Liver (tissue), 9 donors: ENCODE results near the gene GPR161. TPM values are rescaled to one million over a fixed set of nuclear protein-coding genes. Genes with fewer than 3 reads are reported as not detected.

Experiments used
- DNase-seq: peaks from one replicate; pipeline ENCODE4 v3.0.0-alpha.2; 2017; ENCODE audit warnings: low spot score
- H3K27ac ChIP-seq, 2 donors: one replicate each; pipeline ENCODE4 v1.7.0; 2013; ENCODE audit warnings: inconsistent platforms in 2 of 2, low read length in 2 of 2, control low read depth in 1 of 2, low read depth in 1 of 2, mild to moderate bottlenecking in 1 of 2
- H3K27me3 ChIP-seq, 4 donors: one replicate each; pipeline versions ENCODE4 v1.6.1 to v1.7.0; 2013; ENCODE audit warnings: low read length in 3 of 4, inconsistent platforms in 1 of 4, mild to moderate bottlenecking in 1 of 4, moderate library complexity in 1 of 4; ENCODE audit not compliant: control insufficient read depth in 4 of 4, insufficient read depth in 4 of 4
- H3K36me3 ChIP-seq, 4 donors: one replicate each; pipeline versions ENCODE4 v1.6.1 to v1.7.0; 2013; ENCODE audit warnings: low read length in 3 of 4, mild to moderate bottlenecking in 3 of 4, low read depth in 1 of 4, moderate library complexity in 1 of 4; ENCODE audit not compliant: control insufficient read depth in 4 of 4, insufficient read depth in 3 of 4
- H3K4me1 ChIP-seq, 4 donors: one replicate each; pipeline versions ENCODE4 v1.6.1 to v1.7.0; 2013; ENCODE audit warnings: low read length in 3 of 4, mild to moderate bottlenecking in 3 of 4, moderate library complexity in 1 of 4; ENCODE audit not compliant: control insufficient read depth in 4 of 4, insufficient read depth in 4 of 4
- H3K4me3 ChIP-seq, 3 donors: one replicate each; pipeline versions ENCODE4 v1.6.1 to v1.7.0; 2013; ENCODE audit warnings: low read length in 3 of 3, control low read depth in 1 of 3, low read depth in 1 of 3, mild to moderate bottlenecking in 1 of 3
- H3K9ac ChIP-seq, 2 donors: one replicate each; pipeline ENCODE4 v1.7.0; 2013; ENCODE audit warnings: low read length in 2 of 2, mild to moderate bottlenecking in 2 of 2, moderate library complexity in 2 of 2, control low read depth in 1 of 2, low read depth in 1 of 2
- H3K9me3 ChIP-seq, 4 donors: one replicate each; pipeline versions ENCODE4 v1.6.1 to v1.7.0; 2013; ENCODE audit warnings: low read length in 3 of 4; ENCODE audit not compliant: control insufficient read depth in 4 of 4
- CTCF ChIP-seq: fragments of 150-350 bp; IDR thresholded peaks from 2 replicates; pipeline ENCODE4 v1.5.1; 2017; ENCODE audit warnings: improper control_type of control experiment, low read depth, low read length; ENCODE audit not compliant: missing input control
- EGR1 ChIP-seq, 2 donors: IDR thresholded peaks; 2 replicates each; pipeline ENCODE4 v1.6.1; 2016 to 2018; ENCODE audit warnings: antibody characterized with exemption in 2 of 2, low read depth in 2 of 2
- FOXA2 ChIP-seq: IDR thresholded peaks from 2 replicates; pipeline ENCODE4 v1.6.1; 2016; ENCODE audit warnings: antibody characterized with exemption
- HNF4A ChIP-seq, 2 donors: conservative IDR thresholded peaks; 2 replicates each; pipeline ENCODE4 v1.6.1; 2016; ENCODE audit warnings: antibody characterized with exemption in 2 of 2, mild to moderate bottlenecking in 2 of 2
- HNF4G ChIP-seq: IDR thresholded peaks from 2 replicates; pipeline ENCODE4 v1.6.1; 2016; ENCODE audit warnings: antibody characterized with exemption
- JUND ChIP-seq, 2 donors: IDR thresholded peaks; 2 replicates each; pipeline ENCODE4 v1.6.1; 2016; ENCODE audit warnings: antibody characterized with exemption in 2 of 2
- NR2F2 ChIP-seq: IDR thresholded peaks from 2 replicates; pipeline ENCODE4 v1.6.1; 2016; ENCODE audit warnings: antibody characterized with exemption
- RAD21 ChIP-seq, 2 donors: IDR thresholded peaks; 2 replicates each; pipeline ENCODE4 v1.6.1; 2016; ENCODE audit warnings: antibody characterized with exemption in 2 of 2, mild to moderate bottlenecking in 2 of 2
- RXRA ChIP-seq, 2 donors: IDR thresholded peaks; 2 replicates each; pipeline ENCODE4 v1.6.1; 2017 to 2018; ENCODE audit warnings: antibody characterized with exemption in 2 of 2, mild to moderate bottlenecking in 1 of 2
- TAF1 ChIP-seq: conservative IDR thresholded peaks from 2 replicates; pipeline ENCODE4 v1.6.1; 2016; ENCODE audit warnings: antibody characterized with exemption, mild to moderate bottlenecking
- YY1 ChIP-seq: IDR thresholded peaks from 2 replicates; pipeline ENCODE4 v1.6.1; 2016; ENCODE audit warnings: antibody characterized with exemption, mild to moderate bottlenecking
- WGBS: extraction: QIAGEN DNeasy Blood & Tissue Kit; methylation state at CpG from one replicate; pipeline ENCODE4 v1.1.7; 2013; 5-methylcytosine and 5-hydroxymethylcytosine counted together
- polyA plus RNA-seq, 2 donors: library from polyadenylated mRNA; stranded (reverse) in 1 of 2; unstranded in 1 of 2; fragments of 200-250 nt in 1 of 2; fragments of >200 nt in 1 of 2; fragmentation: Nextera tagmentation in 1 of 2; extraction: Ambion mirVana in 1 of 2; gene quantifications; one replicate each; pipeline versions ENCODE4 v1.2.1 to v1.2.3, GENCODE V29; 2013 to 2015
- total RNA-seq, 2 donors: library from RNA; depleted of rRNA; stranded (reverse); fragments of >200 nt; gene quantifications; one replicate each; pipeline ENCODE4 v1.2.3, GENCODE V29; 2014
- TF ChIP-seq, protein P1 (sequence below): IDR thresholded peaks from 2 replicates; pipeline ENCODE4 v1.6.1; 2016; ENCODE audit warnings: antibody characterized with exemption
- TF ChIP-seq, protein P2 (sequence below): IDR thresholded peaks from 2 replicates; pipeline ENCODE4 v1.6.1; 2016; ENCODE audit warnings: antibody characterized with exemption
- TF ChIP-seq, protein P3 (sequence below): IDR thresholded peaks from 2 replicates; pipeline ENCODE4 v1.6.1; 2016; ENCODE audit warnings: antibody characterized with exemption, mild to moderate bottlenecking
- donor health status: healthy.
- donor health status: healthy.
- donor health status: healthy.
- donor health status: healthy.
- donor health status: healthy.

Gene GPR161
- total and polyA plus RNA-seq, 4 donors: 0.33 to 1.1 (median 0.73) TPM

DNA sequence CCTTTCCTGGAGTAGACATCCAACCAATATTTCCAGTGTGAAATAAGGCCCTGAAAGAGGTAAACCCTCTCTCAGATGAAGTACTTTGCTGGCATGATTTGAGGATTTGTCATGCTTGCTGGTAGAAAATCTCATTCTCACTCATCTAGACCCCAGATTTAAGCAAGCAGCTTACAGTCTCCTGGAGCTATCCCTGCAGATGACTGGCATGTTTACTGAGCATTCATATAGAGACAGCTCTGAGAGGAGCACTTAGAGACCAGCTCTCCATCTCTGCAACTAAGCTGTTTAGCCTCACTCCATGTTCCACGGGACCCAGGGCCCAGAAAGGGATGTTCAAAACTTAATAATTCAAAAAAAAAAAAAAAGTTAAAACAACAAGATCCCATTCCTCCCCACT is 34.2 kb downstream of the GPR161 start:
- TF ChIP-seq HNF4G: no peak
- no peak overlapping the region for H3K4me3 ChIP-seq
- no peaks in the 10 kb centered on the region for H3K36me3 ChIP-seq
- no peak overlapping the region for H3K9ac ChIP-seq
- no peaks in the 10 kb centered on the region for H3K9me3 ChIP-seq
- WGBS: 87% methylated on average over 1 of the region's 1 CpG
- peaks cover 0 to 5% (median 0%) of the 10 kb centered on the region in 4 donors for H3K4me1 ChIP-seq
- no peak overlapping the region for H3K27ac ChIP-seq
- no peak for DNase-seq
- H3K27me3 ChIP-seq: no peaks in the 10 kb centered on the region

DNA sequence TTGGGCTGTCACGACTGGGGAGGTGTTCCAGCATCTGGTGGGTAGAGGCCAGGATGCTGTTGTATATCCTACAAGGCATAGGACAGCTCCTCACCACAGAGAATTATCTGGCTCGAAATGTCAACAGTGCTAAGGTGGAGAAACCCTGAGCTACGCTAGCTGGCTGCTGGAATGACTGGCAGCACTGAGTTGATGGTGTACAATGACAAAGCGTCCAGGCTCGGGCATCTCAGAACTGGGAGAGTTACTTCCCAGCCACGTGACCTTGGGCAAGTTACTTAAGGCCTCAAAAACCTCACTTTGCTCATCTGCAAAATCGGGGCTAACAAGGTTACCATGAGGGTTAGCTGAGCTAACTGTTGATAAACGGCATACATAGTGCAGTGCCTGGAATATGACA is 35.4 kb downstream of the GPR161 start:
- WGBS: 94% methylated on average over 8 of the region's 8 CpGs
- H3K9me3 ChIP-seq: no peaks in the 10 kb centered on the region
- H3K36me3 ChIP-seq: no peaks in the 10 kb centered on the region
- TF ChIP-seq YY1: no peak
- TF ChIP-seq RAD21 (IDR thresholded peaks at IDR 0.05): no peak
- TF ChIP-seq, protein P1, sequence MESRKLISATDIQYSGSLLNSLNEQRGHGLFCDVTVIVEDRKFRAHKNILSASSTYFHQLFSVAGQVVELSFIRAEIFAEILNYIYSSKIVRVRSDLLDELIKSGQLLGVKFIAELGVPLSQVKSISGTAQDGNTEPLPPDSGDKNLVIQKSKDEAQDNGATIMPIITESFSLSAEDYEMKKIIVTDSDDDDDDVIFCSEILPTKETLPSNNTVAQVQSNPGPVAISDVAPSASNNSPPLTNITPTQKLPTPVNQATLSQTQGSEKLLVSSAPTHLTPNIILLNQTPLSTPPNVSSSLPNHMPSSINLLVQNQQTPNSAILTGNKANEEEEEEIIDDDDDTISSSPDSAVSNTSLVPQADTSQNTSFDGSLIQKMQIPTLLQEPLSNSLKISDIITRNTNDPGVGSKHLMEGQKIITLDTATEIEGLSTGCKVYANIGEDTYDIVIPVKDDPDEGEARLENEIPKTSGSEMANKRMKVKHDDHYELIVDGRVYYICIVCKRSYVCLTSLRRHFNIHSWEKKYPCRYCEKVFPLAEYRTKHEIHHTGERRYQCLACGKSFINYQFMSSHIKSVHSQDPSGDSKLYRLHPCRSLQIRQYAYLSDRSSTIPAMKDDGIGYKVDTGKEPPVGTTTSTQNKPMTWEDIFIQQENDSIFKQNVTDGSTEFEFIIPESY: no peak
- no peak for TF ChIP-seq HNF4A (conservative IDR thresholded peaks at IDR 0.05)
- no peak for TF ChIP-seq EGR1 (IDR thresholded peaks at IDR 0.05; ENCODE audit: low read depth in 2 of 2)
- no peak for TF ChIP-seq HNF4G
- no peak for TF ChIP-seq NR2F2
- TF ChIP-seq FOXA2: no peak
- no peak overlapping the region for H3K4me3 ChIP-seq
- peaks cover 0 to under 1% (median 0%) of the 10 kb centered on the region in 4 donors for H3K4me1 ChIP-seq
- H3K27ac ChIP-seq: no peak overlapping the region
- DNase-seq: no peak
- H3K27me3 ChIP-seq: no peaks in the 10 kb centered on the region
- H3K9ac ChIP-seq: no peak overlapping the region

- Histone ChIP-seq H3K27me3 (no peaks in the 10 kb centered on the region), H3K9me3 (no peaks in the 10 kb centered on the region), H3K27ac (no peak overlapping the region), H3K36me3 (no peaks in the 10 kb centered on the region), H3K4me1 (no peaks in the 10 kb centered on the region), H3K4me3 (no peak overlapping the region), H3K9ac (no peak overlapping the region)
- DNase-seq: no peak
- WGBS: 97% methylated on average over 7 of the region's 7 CpGs
- TF ChIP-seq NR2F2 (no peak), YY1 (no peak), CTCF (no peak), TAF1 (no peak), RAD21 (IDR thresholded peaks at IDR 0.05) (no peak), HNF4A (conservative IDR thresholded peaks at IDR 0.05) (no peak), RXRA (IDR thresholded peaks at IDR 0.05) (no peak), HNF4G (no peak), JUND (IDR thresholded peaks at IDR 0.05) (no peak)
- TF ChIP-seq, protein P2, sequence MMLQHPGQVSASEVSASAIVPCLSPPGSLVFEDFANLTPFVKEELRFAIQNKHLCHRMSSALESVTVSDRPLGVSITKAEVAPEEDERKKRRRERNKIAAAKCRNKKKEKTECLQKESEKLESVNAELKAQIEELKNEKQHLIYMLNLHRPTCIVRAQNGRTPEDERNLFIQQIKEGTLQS: no peak
- TF ChIP-seq, protein P3, sequence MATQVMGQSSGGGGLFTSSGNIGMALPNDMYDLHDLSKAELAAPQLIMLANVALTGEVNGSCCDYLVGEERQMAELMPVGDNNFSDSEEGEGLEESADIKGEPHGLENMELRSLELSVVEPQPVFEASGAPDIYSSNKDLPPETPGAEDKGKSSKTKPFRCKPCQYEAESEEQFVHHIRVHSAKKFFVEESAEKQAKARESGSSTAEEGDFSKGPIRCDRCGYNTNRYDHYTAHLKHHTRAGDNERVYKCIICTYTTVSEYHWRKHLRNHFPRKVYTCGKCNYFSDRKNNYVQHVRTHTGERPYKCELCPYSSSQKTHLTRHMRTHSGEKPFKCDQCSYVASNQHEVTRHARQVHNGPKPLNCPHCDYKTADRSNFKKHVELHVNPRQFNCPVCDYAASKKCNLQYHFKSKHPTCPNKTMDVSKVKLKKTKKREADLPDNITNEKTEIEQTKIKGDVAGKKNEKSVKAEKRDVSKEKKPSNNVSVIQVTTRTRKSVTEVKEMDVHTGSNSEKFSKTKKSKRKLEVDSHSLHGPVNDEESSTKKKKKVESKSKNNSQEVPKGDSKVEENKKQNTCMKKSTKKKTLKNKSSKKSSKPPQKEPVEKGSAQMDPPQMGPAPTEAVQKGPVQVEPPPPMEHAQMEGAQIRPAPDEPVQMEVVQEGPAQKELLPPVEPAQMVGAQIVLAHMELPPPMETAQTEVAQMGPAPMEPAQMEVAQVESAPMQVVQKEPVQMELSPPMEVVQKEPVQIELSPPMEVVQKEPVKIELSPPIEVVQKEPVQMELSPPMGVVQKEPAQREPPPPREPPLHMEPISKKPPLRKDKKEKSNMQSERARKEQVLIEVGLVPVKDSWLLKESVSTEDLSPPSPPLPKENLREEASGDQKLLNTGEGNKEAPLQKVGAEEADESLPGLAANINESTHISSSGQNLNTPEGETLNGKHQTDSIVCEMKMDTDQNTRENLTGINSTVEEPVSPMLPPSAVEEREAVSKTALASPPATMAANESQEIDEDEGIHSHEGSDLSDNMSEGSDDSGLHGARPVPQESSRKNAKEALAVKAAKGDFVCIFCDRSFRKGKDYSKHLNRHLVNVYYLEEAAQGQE: no peak
- TF ChIP-seq, protein P1: no peak
Measured at GRCh38 chr1:168100315-168101002, 36.3 kb downstream of the GPR161 start.
